T-helper 2 cell (primary cell): ENCODE measurements around the gene AP3B1.

ENCODE experiments used
- DNase-seq, 5 experiments: peaks; one replicate each; pipeline versions ENCODE4 v3.0.0 to v3.0.0-alpha.2; 2012 to 2022

Gene AP3B1

GRCh38 chr5:77960863-77961396 lies 333.6 kb downstream of the AP3B1 start:
- DNase-seq: peak in 1 of 5 experiments; percentile 84

GRCh38 chr5:77960305-77960704 lies 334.2 kb downstream of the AP3B1 start:
- DNase-seq: peak in 1 of 5 experiments; percentile 60

- DNase-seq: no peak
These were observed 335.7 kb downstream of the AP3B1 start for GRCh38 chr5:77958642-77959330.

- DNase-seq: no peak
These were observed 336.5 kb downstream of the AP3B1 start for GRCh38 chr5:77957931-77958521.

GRCh38 chr5:77957516-77957915 lies 337.0 kb downstream of the AP3B1 start:
- no peak for DNase-seq

GRCh38 chr5:77957081-77957480 lies 337.4 kb downstream of the AP3B1 start:
- no peak for DNase-seq

- no peak for DNase-seq
These were observed 338.9 kb downstream of the AP3B1 start for GRCh38 chr5:77955577-77955976.

GRCh38 chr5:77953374-77953773 lies 341.1 kb downstream of the AP3B1 start:
- no peak for DNase-seq

- no peak for DNase-seq
These were observed 341.8 kb downstream of the AP3B1 start for GRCh38 chr5:77952636-77953212.
